D721Med (cell line): ENCODE results near the gene FBXL14.

Experiments
- DNase-seq: peaks from one replicate; pipeline ENCODE4 v3.0.0; 2011; ENCODE audit warnings: low spot score; ENCODE audit not compliant: insufficient read length
- FAIRE-seq: peaks from 2 replicates; lab custom pipeline; 2011; peaks lifted over from hg19 to GRCh38; lab: Jason Lieb, UNC
- CTCF ChIP-seq: IDR thresholded peaks from 2 replicates; pipeline ENCODE4 v1.5.1; 2012; ENCODE audit warnings: mild to moderate bottlenecking, control low read depth; ENCODE audit not compliant: insufficient read depth; ENCODE audit errors: missing control alignments

The FBXL14 gene

GRCh38 chr12:1574865-1575259 lies 19.5 kb downstream of the FBXL14 start:
- FAIRE-seq, result no peak
- no peak for TF ChIP-seq CTCF
- DNase-seq, result no peak

- no peak for TF ChIP-seq CTCF
- DNase-seq, result no peak
- no peak for FAIRE-seq
These were observed 20.2 kb downstream of the FBXL14 start for GRCh38 chr12:1573960-1574864.

- TF ChIP-seq CTCF, result no peak
- FAIRE-seq (no peak), DNase-seq (no peak)
These were observed 21.6 kb downstream of the FBXL14 start for GRCh38 chr12:1572731-1573130.

GRCh38 chr12:1567852-1568251 lies 26.5 kb downstream of the FBXL14 start:
- FAIRE-seq (no peak), DNase-seq (no peak)
- no peak for TF ChIP-seq CTCF

- no peak for FAIRE-seq
- DNase-seq, result no peak
- no peak for TF ChIP-seq CTCF
These were observed 27.8 kb downstream of the FBXL14 start for GRCh38 chr12:1566449-1567135.

- no peak for TF ChIP-seq CTCF
- FAIRE-seq, result no peak
- DNase-seq, result no peak
These were observed 29.2 kb downstream of the FBXL14 start for GRCh38 chr12:1565172-1565571.
